K562 (cell line): ENCODE data around the gene ANKRD13A. TPM values are rescaled to one million over a fixed set of nuclear protein-coding genes. Genes with fewer than 3 reads are reported as not detected.

Experiments
- SRSF9 ChIP-seq: fragments of 200-400 bp; formaldehyde crosslinking; IDR thresholded peaks from 2 replicates; pipeline ENCODE4 v1.6.1; 2017; ENCODE audit warnings: low read depth, low read length, borderline replicate concordance
- polyA plus RNA-seq, 8 experiments: library from polyadenylated mRNA; depleted of rRNA in 4 of 8; stranded (reverse) in 5 of 8; unstranded in 3 of 8; fragments of >200 nt; fragmentation: Nextera tagmentation in 2 of 8; fragmentation: Illumina TruSeq in 1 of 8; extraction: Ambion mirVana in 2 of 8; extraction: Trizol in 1 of 8; gene quantifications; 2 replicates each; pipeline versions ENCODE4 v1.2.1 to v1.2.3, GENCODE V29; 2011 to 2014; ENCODE audit warnings: inconsistent platforms in 1 of 8, missing spikeins in 1 of 8
- total RNA-seq, 7 experiments: library from RNA; depleted of rRNA in 6 of 7; stranded (reverse); fragments of >200 nt in 6 of 7; fragmentation: Illumina TruSeq in 2 of 7; extraction: Trizol in 2 of 7; gene quantifications; 2 replicates each; pipeline versions ENCODE4 v1.2.1 to v1.2.3, GENCODE V29; 2011 to 2021; ENCODE audit warnings: low replicate concordance in 1 of 7
- TF ChIP-seq, protein P1 (sequence below): fragments of 450-650 bp; IDR thresholded peaks from 2 replicates; pipeline ENCODE4 v1.6.1; 2016; ENCODE audit warnings: low read depth

ANKRD13A gene
- total and polyA plus RNA-seq, 9 of the 15 experiments (the other 6 are each of a cell fraction or from before 2014, with no cell fraction given), result 5.0 to 55.0 (median 41.5) TPM

DNA sequence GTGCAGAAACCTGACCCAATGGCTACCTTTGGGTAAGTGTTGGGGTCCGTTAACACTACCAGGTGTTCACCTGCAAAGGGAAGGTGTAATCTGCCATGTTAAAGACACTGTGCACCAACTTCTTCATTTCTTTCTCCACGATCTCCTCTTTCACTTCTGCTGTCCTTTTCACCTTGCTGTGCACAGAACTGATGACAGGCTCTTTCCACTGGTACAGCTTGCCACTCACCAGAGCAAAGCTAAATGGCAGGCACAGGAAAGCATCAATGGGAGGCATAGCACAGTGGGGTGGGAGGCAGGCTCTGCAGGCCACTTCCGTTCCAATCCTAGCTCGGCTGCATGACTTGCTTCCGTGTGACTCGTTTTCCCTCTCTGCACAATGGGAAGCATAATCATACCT, 51.7 kb downstream of the ANKRD13A start (continued):
- TF ChIP-seq, protein P1, sequence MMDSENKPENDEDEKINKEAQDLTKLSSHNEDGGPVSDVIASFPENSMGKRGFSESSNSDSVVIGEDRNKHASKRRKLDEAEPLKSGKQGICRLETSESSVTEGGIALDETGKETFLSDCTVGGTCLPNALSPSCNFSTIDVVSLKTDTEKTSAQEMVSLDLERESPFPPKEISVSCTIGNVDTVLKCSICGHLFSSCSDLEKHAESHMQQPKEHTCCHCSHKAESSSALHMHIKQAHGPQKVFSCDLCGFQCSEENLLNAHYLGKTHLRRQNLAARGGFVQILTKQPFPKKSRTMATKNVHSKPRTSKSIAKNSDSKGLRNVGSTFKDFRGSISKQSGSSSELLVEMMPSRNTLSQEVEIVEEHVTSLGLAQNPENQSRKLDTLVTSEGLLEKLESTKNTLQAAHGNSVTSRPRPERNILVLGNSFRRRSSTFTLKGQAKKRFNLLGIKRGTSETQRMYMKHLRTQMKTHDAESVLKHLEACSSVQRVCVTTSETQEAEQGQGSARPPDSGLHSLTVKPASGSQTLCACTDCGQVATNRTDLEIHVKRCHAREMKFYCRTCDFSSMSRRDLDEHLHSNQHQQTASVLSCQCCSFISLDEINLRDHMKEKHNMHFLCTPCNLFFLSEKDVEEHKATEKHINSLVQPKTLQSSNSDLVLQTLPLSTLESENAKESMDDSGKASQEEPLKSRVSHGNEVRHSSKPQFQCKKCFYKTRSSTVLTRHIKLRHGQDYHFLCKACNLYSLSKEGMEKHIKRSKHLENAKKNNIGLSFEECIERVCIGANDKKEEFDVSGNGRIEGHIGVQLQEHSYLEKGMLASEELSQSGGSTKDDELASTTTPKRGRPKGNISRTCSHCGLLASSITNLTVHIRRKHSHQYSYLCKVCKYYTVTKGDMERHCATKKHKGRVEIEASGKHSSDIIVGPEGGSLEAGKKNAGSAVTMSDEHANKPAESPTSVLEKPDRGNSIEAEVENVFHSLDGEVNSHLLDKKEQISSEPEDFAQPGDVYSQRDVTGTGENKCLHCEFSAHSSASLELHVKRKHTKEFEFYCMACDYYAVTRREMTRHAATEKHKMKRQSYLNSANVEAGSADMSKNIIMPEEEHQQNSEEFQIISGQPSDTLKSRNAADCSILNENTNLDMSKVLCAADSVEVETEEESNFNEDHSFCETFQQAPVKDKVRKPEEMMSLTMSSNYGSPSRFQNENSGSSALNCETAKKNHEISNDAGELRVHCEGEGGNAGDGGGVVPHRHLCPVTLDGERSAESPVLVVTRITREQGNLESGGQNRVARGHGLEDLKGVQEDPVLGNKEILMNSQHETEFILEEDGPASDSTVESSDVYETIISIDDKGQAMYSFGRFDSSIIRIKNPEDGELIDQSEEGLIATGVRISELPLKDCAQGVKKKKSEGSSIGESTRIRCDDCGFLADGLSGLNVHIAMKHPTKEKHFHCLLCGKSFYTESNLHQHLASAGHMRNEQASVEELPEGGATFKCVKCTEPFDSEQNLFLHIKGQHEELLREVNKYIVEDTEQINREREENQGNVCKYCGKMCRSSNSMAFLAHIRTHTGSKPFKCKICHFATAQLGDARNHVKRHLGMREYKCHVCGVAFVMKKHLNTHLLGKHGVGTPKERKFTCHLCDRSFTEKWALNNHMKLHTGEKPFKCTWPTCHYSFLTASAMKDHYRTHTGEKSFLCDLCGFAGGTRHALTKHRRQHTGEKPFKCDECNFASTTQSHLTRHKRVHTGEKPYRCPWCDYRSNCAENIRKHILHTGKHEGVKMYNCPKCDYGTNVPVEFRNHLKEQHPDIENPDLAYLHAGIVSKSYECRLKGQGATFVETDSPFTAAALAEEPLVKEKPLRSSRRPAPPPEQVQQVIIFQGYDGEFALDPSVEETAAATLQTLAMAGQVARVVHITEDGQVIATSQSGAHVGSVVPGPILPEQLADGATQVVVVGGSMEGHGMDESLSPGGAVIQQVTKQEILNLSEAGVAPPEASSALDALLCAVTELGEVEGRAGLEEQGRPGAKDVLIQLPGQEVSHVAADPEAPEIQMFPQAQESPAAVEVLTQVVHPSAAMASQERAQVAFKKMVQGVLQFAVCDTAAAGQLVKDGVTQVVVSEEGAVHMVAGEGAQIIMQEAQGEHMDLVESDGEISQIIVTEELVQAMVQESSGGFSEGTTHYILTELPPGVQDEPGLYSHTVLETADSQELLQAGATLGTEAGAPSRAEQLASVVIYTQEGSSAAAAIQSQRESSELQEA, result no peak
- TF ChIP-seq SRSF9, result no peak
